ENCODE measurements around the gene ATG2B. TPM values are rescaled to one million over a fixed set of nuclear protein-coding genes. Genes with fewer than 3 reads are reported as not detected.

Gene ATG2B
- total RNA-seq, 1 donor from 2014 or later, result 21.4 TPM

GRCh38 chr14:96263347-96264199, 99.6 kb downstream of the ATG2B start:
- Histone ChIP-seq H3K27ac (ENCODE audit: low read depth, low read length) (no peak overlapping the region), H3K9ac (ENCODE audit: low read depth in 1 of 3, low read length in 3 of 3) (no peak overlapping the region)

GRCh38 chr14:96261772-96262655, 101.1 kb downstream of the ATG2B start:
- Histone ChIP-seq H3K9ac (ENCODE audit: low read depth in 1 of 3, low read length in 3 of 3) (no peak overlapping the region), H3K27me3 (ENCODE audit: control insufficient read depth in 3 of 3, insufficient read depth in 3 of 3, low read length in 3 of 3) (peaks cover 0 to 6% (median 5%) of the 10 kb centered on the region in 3 donors), H3K9me3 (ENCODE audit: control insufficient read depth in 3 of 3, low read length in 3 of 3) (peaks cover 0 to 2% (median 0%) of the 10 kb centered on the region in 3 donors), H3K36me3 (ENCODE audit: control insufficient read depth in 3 of 3, insufficient read depth in 3 of 3, low read length in 3 of 3) (no peaks in the 10 kb centered on the region), H3K4me3 (ENCODE audit: low read length in 3 of 3) (no peak overlapping the region), H3K27ac (ENCODE audit: low read depth, low read length) (no peak overlapping the region), H3K4me1 (ENCODE audit: control insufficient read depth in 3 of 3, insufficient read depth in 3 of 3, low read length in 3 of 3) (peaks cover 0 to 2% (median 0%) of the 10 kb centered on the region in 3 donors)

More at GRCh38 chr14:96263347-96264199, 99.6 kb downstream of the ATG2B start:
- H3K9me3 ChIP-seq (ENCODE audit: control insufficient read depth in 3 of 3, low read length in 3 of 3), result peaks cover 0 to 2% (median 0%) of the 10 kb centered on the region in 3 donors
- H3K4me1 ChIP-seq (ENCODE audit: control insufficient read depth in 3 of 3, insufficient read depth in 3 of 3, low read length in 3 of 3), result peaks cover 0 to 2% (median 0%) of the 10 kb centered on the region in 3 donors
- peaks cover 0 to 6% (median 5%) of the 10 kb centered on the region in 3 donors for H3K27me3 ChIP-seq (ENCODE audit: control insufficient read depth in 3 of 3, insufficient read depth in 3 of 3, low read length in 3 of 3)
- no peaks in the 10 kb centered on the region for H3K36me3 ChIP-seq (ENCODE audit: control insufficient read depth in 3 of 3, insufficient read depth in 3 of 3, low read length in 3 of 3)
- no peak overlapping the region for H3K4me3 ChIP-seq (ENCODE audit: low read length in 3 of 3)

- Histone ChIP-seq H3K9me3 (ENCODE audit: control insufficient read depth in 3 of 3, low read length in 3 of 3) (peaks cover 0 to 2% (median 0%) of the 10 kb centered on the region in 3 donors), H3K4me1 (ENCODE audit: control insufficient read depth in 3 of 3, insufficient read depth in 3 of 3, low read length in 3 of 3) (peaks cover under 1 to 5% (median 4%) of the 10 kb centered on the region in 3 donors), H3K27ac (ENCODE audit: low read depth, low read length) (no peak overlapping the region), H3K36me3 (ENCODE audit: control insufficient read depth in 3 of 3, insufficient read depth in 3 of 3, low read length in 3 of 3) (no peaks in the 10 kb centered on the region), H3K9ac (ENCODE audit: low read depth in 1 of 3, low read length in 3 of 3) (no peak overlapping the region), H3K4me3 (ENCODE audit: low read length in 3 of 3) (no peak overlapping the region), H3K27me3 (ENCODE audit: control insufficient read depth in 3 of 3, insufficient read depth in 3 of 3, low read length in 3 of 3) (peaks cover 0 to 6% (median 5%) of the 10 kb centered on the region in 3 donors)
Observed at GRCh38 chr14:96261053-96261452, 102.1 kb downstream of the ATG2B start.

- H3K36me3 ChIP-seq (ENCODE audit: control insufficient read depth in 3 of 3, insufficient read depth in 3 of 3, low read length in 3 of 3), result no peaks in the 10 kb centered on the region
- peaks cover 0 to 6% (median 5%) of the 10 kb centered on the region in 3 donors for H3K27me3 ChIP-seq (ENCODE audit: control insufficient read depth in 3 of 3, insufficient read depth in 3 of 3, low read length in 3 of 3)
- H3K4me1 ChIP-seq (ENCODE audit: control insufficient read depth in 3 of 3, insufficient read depth in 3 of 3, low read length in 3 of 3), result peaks cover 7 to 11% (median 10%) of the 10 kb centered on the region in 3 donors
- H3K27ac ChIP-seq (ENCODE audit: low read depth, low read length), result no peak overlapping the region
- H3K9me3 ChIP-seq (ENCODE audit: control insufficient read depth in 3 of 3, low read length in 3 of 3), result peaks cover 0 to 2% (median 0%) of the 10 kb centered on the region in 3 donors
- H3K9ac ChIP-seq (ENCODE audit: low read depth in 1 of 3, low read length in 3 of 3), result no peak overlapping the region
- H3K4me3 ChIP-seq (ENCODE audit: low read length in 3 of 3), result no peak overlapping the region
Observed at GRCh38 chr14:96260341-96260821, 102.8 kb downstream of the ATG2B start.

GRCh38 chr14:96257900-96258299, 105.2 kb downstream of the ATG2B start:
- no peak overlapping the region for H3K4me3 ChIP-seq (ENCODE audit: low read length in 3 of 3)
- H3K36me3 ChIP-seq (ENCODE audit: control insufficient read depth in 3 of 3, insufficient read depth in 3 of 3, low read length in 3 of 3), result no peaks in the 10 kb centered on the region
- no peak overlapping the region for H3K27ac ChIP-seq (ENCODE audit: low read depth, low read length)
- H3K9ac ChIP-seq (ENCODE audit: low read depth in 1 of 3, low read length in 3 of 3), result no peak overlapping the region
- peaks cover 0 to 6% (median 5%) of the 10 kb centered on the region in 3 donors for H3K27me3 ChIP-seq (ENCODE audit: control insufficient read depth in 3 of 3, insufficient read depth in 3 of 3, low read length in 3 of 3)
- H3K4me1 ChIP-seq (ENCODE audit: control insufficient read depth in 3 of 3, insufficient read depth in 3 of 3, low read length in 3 of 3), result peaks cover 9 to 15% (median 11%) of the 10 kb centered on the region in 3 donors
- peaks cover 0 to 2% (median 0%) of the 10 kb centered on the region in 3 donors for H3K9me3 ChIP-seq (ENCODE audit: control insufficient read depth in 3 of 3, low read length in 3 of 3)

- H3K4me1 ChIP-seq (ENCODE audit: control insufficient read depth in 3 of 3, insufficient read depth in 3 of 3, low read length in 3 of 3), result peaks cover 9 to 15% (median 11%) of the 10 kb centered on the region in 3 donors
- H3K9ac ChIP-seq (ENCODE audit: low read depth in 1 of 3, low read length in 3 of 3), result no peak overlapping the region
- peaks cover 0 to 2% (median 0%) of the 10 kb centered on the region in 3 donors for H3K9me3 ChIP-seq (ENCODE audit: control insufficient read depth in 3 of 3, low read length in 3 of 3)
- no peak overlapping the region for H3K4me3 ChIP-seq (ENCODE audit: low read length in 3 of 3)
- H3K27me3 ChIP-seq (ENCODE audit: control insufficient read depth in 3 of 3, insufficient read depth in 3 of 3, low read length in 3 of 3), result peaks cover 0 to 6% (median 4%) of the 10 kb centered on the region in 3 donors
- no peak overlapping the region for H3K27ac ChIP-seq (ENCODE audit: low read depth, low read length)
- H3K36me3 ChIP-seq (ENCODE audit: control insufficient read depth in 3 of 3, insufficient read depth in 3 of 3, low read length in 3 of 3), result no peaks in the 10 kb centered on the region
Observed at GRCh38 chr14:96257056-96257455, 106.1 kb downstream of the ATG2B start.

- H3K27ac ChIP-seq (ENCODE audit: low read depth, low read length), result peak overlapping the region; percentile 28
- no peaks in the 10 kb centered on the region for H3K36me3 ChIP-seq (ENCODE audit: control insufficient read depth in 3 of 3, insufficient read depth in 3 of 3, low read length in 3 of 3)
- no peak overlapping the region for H3K4me3 ChIP-seq (ENCODE audit: low read length in 3 of 3)
- H3K27me3 ChIP-seq (ENCODE audit: control insufficient read depth in 3 of 3, insufficient read depth in 3 of 3, low read length in 3 of 3), result no peaks in the 10 kb centered on the region
- no peaks in the 10 kb centered on the region for H3K9me3 ChIP-seq (ENCODE audit: control insufficient read depth in 3 of 3, low read length in 3 of 3)
- H3K9ac ChIP-seq (ENCODE audit: low read depth in 1 of 3, low read length in 3 of 3), result no peak overlapping the region
- peaks cover 9 to 15% (median 11%) of the 10 kb centered on the region in 3 donors for H3K4me1 ChIP-seq (ENCODE audit: control insufficient read depth in 3 of 3, insufficient read depth in 3 of 3, low read length in 3 of 3)
Observed at GRCh38 chr14:96256407-96256806, 106.7 kb downstream of the ATG2B start.

GRCh38 chr14:96255501-96256366, 107.4 kb downstream of the ATG2B start, which contains the start of gene BDKRB1:
Gene BDKRB1, plus strand, starts transcription at chr14:96256210. Its CDS starts 7,473 bp downstream, at chr14:96263683.
- Histone ChIP-seq H3K9me3 (ENCODE audit: control insufficient read depth in 3 of 3, low read length in 3 of 3) (no peaks in the 10 kb centered on the region), H3K27ac (ENCODE audit: low read depth, low read length) (peak within 1 kb of the TSS; percentile 28), H3K4me1 (ENCODE audit: control insufficient read depth in 3 of 3, insufficient read depth in 3 of 3, low read length in 3 of 3) (peaks cover 9 to 15% (median 11%) of the 10 kb centered on the region in 3 donors), H3K36me3 (ENCODE audit: control insufficient read depth in 3 of 3, insufficient read depth in 3 of 3, low read length in 3 of 3) (no peaks in the 10 kb centered on the region), H3K4me3 (ENCODE audit: low read length in 3 of 3) (no peak within 1 kb of the TSS), H3K9ac (ENCODE audit: low read depth in 1 of 3, low read length in 3 of 3) (no peak within 1 kb of the TSS), H3K27me3 (ENCODE audit: control insufficient read depth in 3 of 3, insufficient read depth in 3 of 3, low read length in 3 of 3) (peaks cover 0 to 2% (median 0%) of the 10 kb centered on the region in 3 donors)

GRCh38 chr14:96254687-96255086, 108.5 kb downstream of the ATG2B start:
- peaks cover 9 to 15% (median 11%) of the 10 kb centered on the region in 3 donors for H3K4me1 ChIP-seq (ENCODE audit: control insufficient read depth in 3 of 3, insufficient read depth in 3 of 3, low read length in 3 of 3)
- no peak overlapping the region for H3K9ac ChIP-seq (ENCODE audit: low read depth in 1 of 3, low read length in 3 of 3)
- H3K27ac ChIP-seq (ENCODE audit: low read depth, low read length), result no peak overlapping the region
- no peaks in the 10 kb centered on the region for H3K9me3 ChIP-seq (ENCODE audit: control insufficient read depth in 3 of 3, low read length in 3 of 3)
- peaks cover 0 to 2% (median 0%) of the 10 kb centered on the region in 3 donors for H3K27me3 ChIP-seq (ENCODE audit: control insufficient read depth in 3 of 3, insufficient read depth in 3 of 3, low read length in 3 of 3)
- no peaks in the 10 kb centered on the region for H3K36me3 ChIP-seq (ENCODE audit: control insufficient read depth in 3 of 3, insufficient read depth in 3 of 3, low read length in 3 of 3)
- H3K4me3 ChIP-seq (ENCODE audit: low read length in 3 of 3), result no peak overlapping the region
